K562 (cell line): Measurements from ENCODE around the gene IARS2. TPM values are rescaled to one million over a fixed set of nuclear protein-coding genes. Genes with fewer than 3 reads are reported as not detected.

Experiments used
- DIDO1 ChIP-seq: fragments of 450-650 bp; IDR thresholded peaks from 2 replicates; pipeline ENCODE4 v1.6.1; 2016; ENCODE audit warnings: low read depth, missing biosample characterization, missing genetic modification characterization
- E4F1 ChIP-seq: fragments of 250-450 bp; sonication (Bioruptor Pico); IDR thresholded peaks from 2 replicates; pipeline ENCODE4 v1.5.0; 2021; ENCODE audit warnings: mild to moderate bottlenecking, borderline replicate concordance
- HES1 ChIP-seq: fragments of 450-650 bp; IDR thresholded peaks from 2 replicates; pipeline ENCODE4 v1.6.1; 2016; ENCODE audit warnings: low read depth, mild to moderate bottlenecking, moderate library complexity
- HIVEP1 ChIP-seq: fragments of 250-450 bp; sonication (Bioruptor Pico); IDR thresholded peaks from 2 replicates; pipeline ENCODE4 v1.4.0; 2020; ENCODE audit warnings: mild to moderate bottlenecking
- KDM2B ChIP-seq: fragments of 250-450 bp; sonication (Bioruptor Pico); IDR thresholded peaks from 2 replicates; pipeline ENCODE4 v1.8.0; 2021; ENCODE audit warnings: mild to moderate bottlenecking, moderate library complexity
- MAFF ChIP-seq: IDR thresholded peaks from 2 replicates; pipeline ENCODE4 v1.6.1; 2012; ENCODE audit warnings: low read length, improper control_type of control experiment
- MBD2 ChIP-seq: sonication (generic); IDR thresholded peaks from 2 replicates; pipeline ENCODE4 v1.6.1; 2016; ENCODE audit warnings: low read depth, borderline replicate concordance
- MEIS2 ChIP-seq: fragments of 450-650 bp; IDR thresholded peaks from 2 replicates; pipeline ENCODE4 v1.6.1; 2014; ENCODE audit warnings: mild to moderate bottlenecking; ENCODE audit not compliant: partially characterized antibody
- TFAM ChIP-seq: fragments of 250-450 bp; sonication (Bioruptor Pico); conservative IDR thresholded peaks from 2 replicates; pipeline ENCODE4 v1.5.0; 2021; ENCODE audit warnings: mild to moderate bottlenecking, moderate library complexity
- THAP12 ChIP-seq: fragments of 250-450 bp; sonication (Bioruptor Pico); IDR thresholded peaks from 2 replicates; pipeline ENCODE4 v1.9.0; 2021; ENCODE audit warnings: mild to moderate bottlenecking, inconsistent platforms
- TOE1 ChIP-seq, 2 experiments: fragments of 450-650 bp in 1 of 2; sonication (generic) in 1 of 2; formaldehyde crosslinking in 1 of 2; IDR thresholded peaks; 2 replicates each; pipeline versions ENCODE4 v1.7.1 to v1.8.0; 2016 to 2022; ENCODE audit warnings: borderline replicate concordance in 2 of 2, mild to moderate bottlenecking in 2 of 2, antibody characterized with exemption in 1 of 2, inconsistent platforms in 1 of 2, low read depth in 1 of 2, missing genetic modification reagents in 1 of 2, moderate library complexity in 1 of 2
- YY1 ChIP-seq, 3 experiments: IDR thresholded peaks; 2 replicates each; pipeline ENCODE4 v1.6.1; 2011; ENCODE audit warnings: low read length in 2 of 3, mild to moderate bottlenecking in 2 of 3, moderate library complexity in 2 of 3, borderline replicate concordance in 1 of 3, control low read depth in 1 of 3, low read depth in 1 of 3; ENCODE audit not compliant: insufficient read depth in 3 of 3, insufficient replicate concordance in 2 of 3, control insufficient read depth in 1 of 3, insufficient read length in 1 of 3; ENCODE audit errors: extremely low read depth in 1 of 3
- ZC3H11A ChIP-seq: IDR thresholded peaks from 2 replicates; pipeline ENCODE4 v1.6.1; 2012; ENCODE audit warnings: low read depth, low read length, improper control_type of control experiment
- ZNF24 ChIP-seq: fragments of 450-650 bp; IDR thresholded peaks from 2 replicates; pipeline ENCODE4 v1.6.1; 2016
- ZNF589 ChIP-seq: fragments of 200-800 bp; sonication (Bioruptor generic); IDR thresholded peaks from 2 replicates; pipeline ENCODE4 v1.6.1; 2016; ENCODE audit warnings: low read depth, missing genetic modification characterization, missing compliant biosample characterization
- ZNF830 ChIP-seq: fragments of 250-450 bp; sonication (Bioruptor Pico); IDR thresholded peaks from 2 replicates; pipeline ENCODE4 v1.5.0; 2021; ENCODE audit warnings: mild to moderate bottlenecking
- polyA plus RNA-seq, 8 experiments: library from polyadenylated mRNA; depleted of rRNA in 4 of 8; stranded (reverse) in 5 of 8; unstranded in 3 of 8; fragments of >200 nt; fragmentation: Nextera tagmentation in 2 of 8; fragmentation: Illumina TruSeq in 1 of 8; extraction: Ambion mirVana in 2 of 8; extraction: Trizol in 1 of 8; gene quantifications; 2 replicates each; pipeline versions ENCODE4 v1.2.1 to v1.2.3, GENCODE V29; 2011 to 2014; ENCODE audit warnings: inconsistent platforms in 1 of 8, missing spikeins in 1 of 8
- total RNA-seq, 7 experiments: library from RNA; depleted of rRNA in 6 of 7; stranded (reverse); fragments of >200 nt in 6 of 7; fragmentation: Illumina TruSeq in 2 of 7; extraction: Trizol in 2 of 7; gene quantifications; 2 replicates each; pipeline versions ENCODE4 v1.2.1 to v1.2.3, GENCODE V29; 2011 to 2021; ENCODE audit warnings: low replicate concordance in 1 of 7
- TF ChIP-seq, protein P1 (sequence below): fragments of 450-650 bp; formaldehyde crosslinking; IDR thresholded peaks from 2 replicates; pipeline ENCODE4 v1.4.0; 2020; ENCODE audit warnings: mild to moderate bottlenecking, moderate library complexity

The IARS2 gene
- total and polyA plus RNA-seq, 9 of the 15 experiments (the other 6 are each of a cell fraction or from before 2014, with no cell fraction given): 39.6 to 127 (median 93.8) TPM

GRCh38 chr1:220046052-220046930 lies 47.6 kb upstream of the IARS2 start, which contains the start of gene EPRS1 (continued):
- TF ChIP-seq, protein P1, sequence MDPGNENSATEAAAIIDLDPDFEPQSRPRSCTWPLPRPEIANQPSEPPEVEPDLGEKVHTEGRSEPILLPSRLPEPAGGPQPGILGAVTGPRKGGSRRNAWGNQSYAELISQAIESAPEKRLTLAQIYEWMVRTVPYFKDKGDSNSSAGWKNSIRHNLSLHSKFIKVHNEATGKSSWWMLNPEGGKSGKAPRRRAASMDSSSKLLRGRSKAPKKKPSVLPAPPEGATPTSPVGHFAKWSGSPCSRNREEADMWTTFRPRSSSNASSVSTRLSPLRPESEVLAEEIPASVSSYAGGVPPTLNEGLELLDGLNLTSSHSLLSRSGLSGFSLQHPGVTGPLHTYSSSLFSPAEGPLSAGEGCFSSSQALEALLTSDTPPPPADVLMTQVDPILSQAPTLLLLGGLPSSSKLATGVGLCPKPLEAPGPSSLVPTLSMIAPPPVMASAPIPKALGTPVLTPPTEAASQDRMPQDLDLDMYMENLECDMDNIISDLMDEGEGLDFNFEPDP (CRISPR knock-in tag): 0 out of 2 replicates have a peak, but pooled peaks have one; percentile 6
- TF ChIP-seq DIDO1 (tag): peak; percentile 52; the same call in 1 of the 2 replicates
- TF ChIP-seq ZC3H11A: 0 out of 2 replicates have a peak, but pooled peaks have one; percentile 57
- TF ChIP-seq TFAM (CRISPR knock-in tag): no peak
- TF ChIP-seq MAFF: peak; percentile 67
- 0 out of 2 replicates have a peak, but pooled peaks have one; percentile 37 for TF ChIP-seq ZNF830
- TF ChIP-seq HES1: 0 out of 2 replicates have a peak, but pooled peaks have one; percentile 8
- peak; percentile 37; the same call in 1 of the 2 replicates for TF ChIP-seq KDM2B (CRISPR knock-in tag)
- TF ChIP-seq ZNF24: peak; percentile 60
- peak in 2 of 3 experiments; percentile 65 to 67 for TF ChIP-seq YY1 (IDR thresholded peaks at IDR 0.05; ENCODE audit: borderline replicate concordance in 1 of 3, control insufficient read depth in 1 of 3, extremely low read depth in 1 of 3, insufficient read depth in 3 of 3, insufficient read length in 1 of 3, insufficient replicate concordance in 2 of 3, low read depth in 1 of 3, low read length in 2 of 3)
- TF ChIP-seq MBD2: peak; percentile 77
- TF ChIP-seq HIVEP1 (CRISPR knock-in tag): no peak
- 0 out of 2 replicates have a peak, but pooled peaks have one; percentile 43 for TF ChIP-seq ZNF589 (CRISPR knock-in tag)
- TF ChIP-seq THAP12 (CRISPR knock-in tag): peak; percentile 57; the same call in 1 of the 2 replicates
- TF ChIP-seq E4F1 (CRISPR knock-in tag): peak; percentile 99
- TF ChIP-seq TOE1 (IDR thresholded peaks at IDR 0.05; ENCODE audit: borderline replicate concordance): peak; percentile 75
- no peak for TF ChIP-seq TOE1 (CRISPR knock-in tag; IDR thresholded peaks at IDR 0.05; ENCODE audit: borderline replicate concordance, low read depth)
- peak; percentile 79 for TF ChIP-seq MEIS2
